HEK293 (cell line): ENCODE measurements around the gene DLX6.

Source experiments
- CTCF ChIA-PET: fragments of 350-600 bp; formaldehyde crosslinking; extraction: SDS; loops from one replicate; lab custom pipeline; 2021; ENCODE audit warnings: antibody characterized with exemption; lab: Yijun Ruan, JAX
- POLR2A ChIA-PET: fragments of 300-600 bp; formaldehyde crosslinking; extraction: SDS; loops from one replicate; lab custom pipeline; 2020; ENCODE audit warnings: antibody characterized with exemption, inconsistent platforms; lab: Yijun Ruan, JAX
- H3K27ac ChIP-seq: fragments of 200-500 bp; sonication (Bioruptor generic); 2 replicates; pipeline ENCODE4 v1.5.1; 2014; ENCODE audit warnings: low read depth, low read length, control low read depth, inconsistent platforms; ENCODE audit errors: extremely low read depth
- H3K36me3 ChIP-seq, 2 experiments: fragments of 200-500 bp in 1 of 2; sonication (Bioruptor generic) in 1 of 2; 1 replicate in 1 of 2; 2 replicates in 1 of 2; pipeline ENCODE4 v1.5.1; 2014 to 2017; ENCODE audit warnings: inconsistent platforms in 2 of 2, low read length in 2 of 2; ENCODE audit not compliant: control insufficient read depth in 2 of 2, insufficient read depth in 1 of 2
- H3K4me1 ChIP-seq: fragments of 200-500 bp; sonication (Bioruptor generic); 2 replicates; pipeline ENCODE4 v1.5.1; 2014; ENCODE audit warnings: mild to moderate bottlenecking, low read length, inconsistent platforms; ENCODE audit not compliant: control insufficient read depth, insufficient read depth
- H3K4me3 ChIP-seq: 2 replicates; pipeline ENCODE4 v1.5.1; 2011; ENCODE audit warnings: low read depth, mild to moderate bottlenecking, control low read depth, low read length, moderate library complexity
- H3K9me3 ChIP-seq: fragments of 200-500 bp; sonication (Bioruptor generic); 2 replicates; pipeline ENCODE4 v1.5.1; 2014; ENCODE audit warnings: low read depth, low read length, inconsistent platforms; ENCODE audit not compliant: control insufficient read depth, insufficient read depth
- GLI2 ChIP-seq: fragments of 450-650 bp; formaldehyde crosslinking; IDR thresholded peaks from 2 replicates; pipeline ENCODE4; 2017; ENCODE audit warnings: missing biosample characterization, missing genetic modification characterization, low read depth, borderline replicate concordance
- HOXC10 ChIP-seq: sonication (generic); formaldehyde crosslinking; IDR thresholded peaks from 2 replicates; pipeline ENCODE4 v1.8.1; 2023; ENCODE audit warnings: mild to moderate bottlenecking, missing genetic modification reagents
- KLF8 ChIP-seq: fragments of 450-650 bp; formaldehyde crosslinking; IDR thresholded peaks from 2 replicates; pipeline ENCODE4 v1.5.1; 2016; ENCODE audit warnings: missing biosample characterization, missing genetic modification characterization
- KLF9 ChIP-seq: fragments of 450-650 bp; formaldehyde crosslinking; IDR thresholded peaks from 2 replicates; pipeline ENCODE4 v1.5.1; 2016; ENCODE audit warnings: missing biosample characterization, missing genetic modification characterization, low read depth
- WT1 ChIP-seq: fragments of 450-650 bp; formaldehyde crosslinking; IDR thresholded peaks from 2 replicates; pipeline ENCODE4 v1.5.1; 2016; ENCODE audit warnings: missing biosample characterization, missing genetic modification characterization
- ZBTB26 ChIP-seq: fragments of 450-650 bp; formaldehyde crosslinking; optimal IDR thresholded peaks from 2 replicates; pipeline ENCODE3; 2016; ENCODE audit warnings: missing biosample characterization, mild to moderate bottlenecking, missing genetic modification characterization
- ZFP41 ChIP-seq: fragments of 450-650 bp; formaldehyde crosslinking; IDR thresholded peaks from 2 replicates; pipeline ENCODE4 v1.5.1; 2016; ENCODE audit warnings: missing biosample characterization, missing genetic modification characterization, borderline replicate concordance
- ZNF138 ChIP-seq: fragments of 450-650 bp; formaldehyde crosslinking; IDR thresholded peaks from 2 replicates; pipeline ENCODE4 v1.5.1; 2016; ENCODE audit warnings: missing biosample characterization, missing genetic modification characterization, borderline replicate concordance
- ZNF146 ChIP-seq: fragments of 450-650 bp; formaldehyde crosslinking; IDR thresholded peaks from 2 replicates; pipeline ENCODE4 v1.5.1; 2016; ENCODE audit warnings: missing biosample characterization, missing genetic modification characterization
- ZNF18 ChIP-seq: fragments of 450-650 bp; formaldehyde crosslinking; IDR thresholded peaks from 2 replicates; pipeline ENCODE4 v1.5.1; 2016; ENCODE audit warnings: missing biosample characterization, missing genetic modification characterization
- ZNF2 ChIP-seq: fragments of 450-650 bp; formaldehyde crosslinking; IDR thresholded peaks from 2 replicates; pipeline ENCODE4 v1.5.1; 2016; ENCODE audit warnings: missing biosample characterization, missing genetic modification characterization
- ZNF223 ChIP-seq: fragments of 450-650 bp; formaldehyde crosslinking; IDR thresholded peaks from 2 replicates; pipeline ENCODE4 v1.5.1; 2016; ENCODE audit warnings: missing biosample characterization, missing genetic modification characterization
- ZNF292 ChIP-seq: fragments of 450-650 bp; formaldehyde crosslinking; IDR thresholded peaks from 2 replicates; pipeline ENCODE4 v1.5.1; 2016; ENCODE audit warnings: low read depth, missing biosample characterization, missing genetic modification characterization, borderline replicate concordance
- ZNF391 ChIP-seq: fragments of 450-650 bp; formaldehyde crosslinking; IDR thresholded peaks from 2 replicates; pipeline ENCODE4 v1.5.1; 2016; ENCODE audit warnings: low read depth, missing biosample characterization, missing genetic modification characterization, borderline replicate concordance
- ZNF426 ChIP-seq: fragments of 450-650 bp; formaldehyde crosslinking; IDR thresholded peaks from 2 replicates; pipeline ENCODE4 v1.5.1; 2017; ENCODE audit warnings: missing biosample characterization, missing genetic modification characterization, mild to moderate bottlenecking, inconsistent platforms, moderate library complexity
- ZNF529 ChIP-seq: fragments of 450-650 bp; formaldehyde crosslinking; IDR thresholded peaks from 2 replicates; pipeline ENCODE4 v1.5.1; 2017; ENCODE audit warnings: missing genetic modification characterization, missing biosample characterization; ENCODE audit not compliant: insufficient replicate concordance
- ZNF548 ChIP-seq: fragments of 450-650 bp; formaldehyde crosslinking; IDR thresholded peaks from 2 replicates; pipeline ENCODE4 v1.5.1; 2016; ENCODE audit warnings: missing biosample characterization, missing genetic modification characterization
- ZNF549 ChIP-seq: fragments of 450-650 bp; IDR thresholded peaks from 2 replicates; pipeline ENCODE4 v1.5.1; 2018; ENCODE audit warnings: missing biosample characterization, missing genetic modification characterization, mild to moderate bottlenecking, inconsistent platforms, moderate library complexity
- ZNF623 ChIP-seq: fragments of 450-650 bp; formaldehyde crosslinking; IDR thresholded peaks from 2 replicates; pipeline ENCODE4 v1.5.1; 2016; ENCODE audit warnings: missing biosample characterization, missing genetic modification characterization
- ZNF670 ChIP-seq: fragments of 450-650 bp; formaldehyde crosslinking; IDR thresholded peaks from 2 replicates; pipeline ENCODE4 v1.5.1; 2016; ENCODE audit warnings: missing biosample characterization, missing genetic modification characterization, low read depth
- ZNF707 ChIP-seq: fragments of 450-650 bp; formaldehyde crosslinking; IDR thresholded peaks from 2 replicates; pipeline ENCODE4 v1.5.1; 2016; ENCODE audit warnings: missing biosample characterization, missing genetic modification characterization
- ZSCAN16 ChIP-seq: fragments of 450-650 bp; formaldehyde crosslinking; IDR thresholded peaks from 2 replicates; pipeline ENCODE4 v1.5.1; 2016; ENCODE audit warnings: missing biosample characterization, missing genetic modification characterization
- TF ChIP-seq, protein P1 (sequence below): fragments of 450-650 bp; formaldehyde crosslinking; IDR thresholded peaks from 2 replicates; pipeline ENCODE4 v1.5.1; 2017; ENCODE audit warnings: missing biosample characterization, missing genetic modification characterization
- TF ChIP-seq, protein P2 (sequence below): fragments of 450-650 bp; formaldehyde crosslinking; IDR thresholded peaks from 2 replicates; pipeline ENCODE4 v1.5.1; 2016; ENCODE audit warnings: missing biosample characterization, missing genetic modification characterization

DLX6 gene

DNA sequence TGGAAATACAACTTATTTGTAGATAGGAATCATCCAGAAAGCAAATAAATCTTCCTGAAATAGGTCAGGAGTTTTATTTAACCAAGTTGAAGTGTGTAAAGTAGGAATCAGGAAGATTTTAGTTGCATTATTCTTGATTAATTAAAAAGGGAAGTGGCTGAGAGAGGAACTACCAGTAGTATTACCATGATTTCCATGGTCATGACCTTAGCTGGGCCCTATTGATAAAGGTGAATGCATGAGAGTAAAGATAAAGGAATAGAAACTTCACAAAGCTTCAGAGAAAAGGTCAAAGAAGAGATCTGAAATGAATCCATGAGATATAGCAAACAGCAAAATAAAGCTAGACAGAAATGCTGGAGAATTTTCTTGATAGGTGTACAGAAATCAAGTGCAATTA, 46.2 kb upstream of the DLX6 start (continued):
- TF ChIP-seq ZNF18 (no peak), WT1 (tag by site-specific recombination) (no peak), ZNF292 (tag by site-specific recombination) (no peak), ZFP41 (tag by site-specific recombination) (no peak), HOXC10 (CRISPR knock-in tag) (no peak), ZNF426 (tag by site-specific recombination) (no peak)

- no peak overlapping the region for H3K27ac ChIP-seq
- H3K36me3 ChIP-seq = no peaks in the 10 kb centered on the region
- H3K9me3 ChIP-seq = no peaks in the 10 kb centered on the region
- CTCF ChIA-PET = interaction anchor here (0.7 kb wide), 1 partner anchor 48 kb away, joined by 5 read pairs; no protein-coding TSS in a partner anchor
- POLR2A ChIA-PET = no interaction called here
- H3K4me1 ChIP-seq = no peaks in the 10 kb centered on the region
- H3K4me3 ChIP-seq = no peak overlapping the region
- TF ChIP-seq, protein P1, sequence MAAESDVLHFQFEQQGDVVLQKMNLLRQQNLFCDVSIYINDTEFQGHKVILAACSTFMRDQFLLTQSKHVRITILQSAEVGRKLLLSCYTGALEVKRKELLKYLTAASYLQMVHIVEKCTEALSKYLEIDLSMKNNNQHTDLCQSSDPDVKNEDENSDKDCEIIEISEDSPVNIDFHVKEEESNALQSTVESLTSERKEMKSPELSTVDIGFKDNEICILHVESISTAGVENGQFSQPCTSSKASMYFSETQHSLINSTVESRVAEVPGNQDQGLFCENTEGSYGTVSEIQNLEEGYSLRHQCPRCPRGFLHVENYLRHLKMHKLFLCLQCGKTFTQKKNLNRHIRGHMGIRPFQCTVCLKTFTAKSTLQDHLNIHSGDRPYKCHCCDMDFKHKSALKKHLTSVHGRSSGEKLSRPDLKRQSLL (tag by site-specific recombination) = no peak
- TF ChIP-seq KLF9 (no peak), KLF8 (tag by site-specific recombination) (no peak), ZNF670 (tag by site-specific recombination) (no peak), ZNF391 (no peak), ZSCAN16 (tag by site-specific recombination) (no peak), ZNF529 (tag by site-specific recombination) (no peak), ZBTB26 (no peak), GLI2 (tag by site-specific recombination) (no peak), ZNF2 (tag by site-specific recombination) (no peak), ZNF623 (tag by site-specific recombination) (no peak), ZNF548 (no peak), ZNF707 (no peak), ZNF146 (tag by site-specific recombination) (no peak), ZNF223 (no peak), ZNF549 (tag by site-specific recombination) (no peak), ZNF18 (no peak), ZNF138 (tag by site-specific recombination) (no peak)
- TF ChIP-seq, protein P2, sequence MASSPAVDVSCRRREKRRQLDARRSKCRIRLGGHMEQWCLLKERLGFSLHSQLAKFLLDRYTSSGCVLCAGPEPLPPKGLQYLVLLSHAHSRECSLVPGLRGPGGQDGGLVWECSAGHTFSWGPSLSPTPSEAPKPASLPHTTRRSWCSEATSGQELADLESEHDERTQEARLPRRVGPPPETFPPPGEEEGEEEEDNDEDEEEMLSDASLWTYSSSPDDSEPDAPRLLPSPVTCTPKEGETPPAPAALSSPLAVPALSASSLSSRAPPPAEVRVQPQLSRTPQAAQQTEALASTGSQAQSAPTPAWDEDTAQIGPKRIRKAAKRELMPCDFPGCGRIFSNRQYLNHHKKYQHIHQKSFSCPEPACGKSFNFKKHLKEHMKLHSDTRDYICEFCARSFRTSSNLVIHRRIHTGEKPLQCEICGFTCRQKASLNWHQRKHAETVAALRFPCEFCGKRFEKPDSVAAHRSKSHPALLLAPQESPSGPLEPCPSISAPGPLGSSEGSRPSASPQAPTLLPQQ (tag by site-specific recombination) = no peak
- TF ChIP-seq, all 188 proteins: peak for 0
These were observed 43.0 kb upstream of the DLX6 start for GRCh38 chr7:96962221-96962885.
